ENCODE measurements around the gene OR6C70.

- TF ChIP-seq SNAI2 (CRISPR knock-in tag; IDR thresholded peaks at IDR 0.05), result no peak
- TF ChIP-seq TCF4 (CRISPR knock-in tag; IDR thresholded peaks at IDR 0.05; ENCODE audit: borderline replicate concordance), result no peak
- no peak for TF ChIP-seq RARB (CRISPR knock-in tag; IDR thresholded peaks at IDR 0.05)
- no peak for TF ChIP-seq ESRRG (CRISPR knock-in tag; IDR thresholded peaks at IDR 0.05)
- TF ChIP-seq CSRNP3 (CRISPR knock-in tag; IDR thresholded peaks at IDR 0.05), result no peak
- TF ChIP-seq ARNTL (CRISPR knock-in tag; IDR thresholded peaks at IDR 0.05; ENCODE audit: borderline replicate concordance, low read depth), result no peak
- no peak for TF ChIP-seq CREB5 (CRISPR knock-in tag; IDR thresholded peaks at IDR 0.05; ENCODE audit: low read depth)
- no peak for TF ChIP-seq PATZ1 (CRISPR knock-in tag; IDR thresholded peaks at IDR 0.05; ENCODE audit: borderline replicate concordance)
- no peak for TF ChIP-seq BACH2 (CRISPR knock-in tag; IDR thresholded peaks at IDR 0.05; ENCODE audit: borderline replicate concordance)
- no peak for TF ChIP-seq TOX (CRISPR knock-in tag; IDR thresholded peaks at IDR 0.05; ENCODE audit: borderline replicate concordance)
- TF ChIP-seq TSHZ2 (CRISPR knock-in tag; IDR thresholded peaks at IDR 0.05), result no peak
- TF ChIP-seq CSDC2 (CRISPR knock-in tag; IDR thresholded peaks at IDR 0.05), result no peak
- no peak for TF ChIP-seq ZFP30 (CRISPR knock-in tag; IDR thresholded peaks at IDR 0.05)
- no peak for TF ChIP-seq ZFP3 (CRISPR knock-in tag; IDR thresholded peaks at IDR 0.05)
These were observed 26.2 kb downstream of the OR6C70 start, which contains the start of gene OR6C2 for GRCh38 chr12:55443776-55444175.

Measured in SK-N-SH treated with all-trans-retinoic acid at 6 μM for 48 hours (cell line).